SK-N-MC (cell line): ENCODE data around the gene ABHD2.
"Not testable (repeated sequence)": the region's sequence is repeated elsewhere in the genome, so short reads cannot be mapped to it uniquely, and the experiment has no call there.

Experiments used
- DNase-seq: peaks from one replicate; pipeline ENCODE4 v3.0.0-alpha.2; 2011; ENCODE audit warnings: low read depth, low spot score
- H3K27ac ChIP-seq: fragments of 200-600 bp; sonication (generic); 2 replicates; pipeline ENCODE4 v1.5.1; 2016; ENCODE audit warnings: mixed run types
- H3K36me3 ChIP-seq: fragments of 200-600 bp; sonication (generic); 2 replicates; pipeline ENCODE4 v1.6.1; 2017; ENCODE audit warnings: antibody characterized with exemption, low read length, mixed read lengths; ENCODE audit not compliant: insufficient read depth
- H3K4me3 ChIP-seq: fragments of 200-600 bp; sonication (generic); 2 replicates; pipeline ENCODE4 v1.5.1; 2016
- H3K9ac ChIP-seq: fragments of 200-600 bp; sonication (generic); 2 replicates; pipeline ENCODE4 v1.8.0; 2017; ENCODE audit warnings: mixed run types, mixed read lengths; ENCODE audit not compliant: insufficient read length
- H3K9me3 ChIP-seq: fragments of 200-600 bp; sonication (generic); 2 replicates; pipeline ENCODE4 v1.6.1; 2017; ENCODE audit warnings: low read depth, mild to moderate bottlenecking, antibody characterized with exemption, low read length, moderate library complexity, mixed read lengths
- EZH2 ChIP-seq: fragments of 200-600 bp; sonication (generic); IDR thresholded peaks from one replicate; pipeline ENCODE4 v1.6.1; 2017; ENCODE audit warnings: antibody characterized with exemption
- FOXP2 ChIP-seq: optimal IDR thresholded peaks from 2 replicates; pipeline ENCODE3; 2011; ENCODE audit warnings: mild to moderate bottlenecking, moderate library complexity; ENCODE audit not compliant: insufficient read depth; ENCODE audit errors: extremely low read length, control extremely low read depth
- POLR2AphosphoS5 ChIP-seq: IDR thresholded peaks from 2 replicates; pipeline ENCODE4 v1.6.1; 2012; ENCODE audit warnings: mild to moderate bottlenecking, low read depth, low read length, borderline replicate concordance

The ABHD2 gene

DNA sequence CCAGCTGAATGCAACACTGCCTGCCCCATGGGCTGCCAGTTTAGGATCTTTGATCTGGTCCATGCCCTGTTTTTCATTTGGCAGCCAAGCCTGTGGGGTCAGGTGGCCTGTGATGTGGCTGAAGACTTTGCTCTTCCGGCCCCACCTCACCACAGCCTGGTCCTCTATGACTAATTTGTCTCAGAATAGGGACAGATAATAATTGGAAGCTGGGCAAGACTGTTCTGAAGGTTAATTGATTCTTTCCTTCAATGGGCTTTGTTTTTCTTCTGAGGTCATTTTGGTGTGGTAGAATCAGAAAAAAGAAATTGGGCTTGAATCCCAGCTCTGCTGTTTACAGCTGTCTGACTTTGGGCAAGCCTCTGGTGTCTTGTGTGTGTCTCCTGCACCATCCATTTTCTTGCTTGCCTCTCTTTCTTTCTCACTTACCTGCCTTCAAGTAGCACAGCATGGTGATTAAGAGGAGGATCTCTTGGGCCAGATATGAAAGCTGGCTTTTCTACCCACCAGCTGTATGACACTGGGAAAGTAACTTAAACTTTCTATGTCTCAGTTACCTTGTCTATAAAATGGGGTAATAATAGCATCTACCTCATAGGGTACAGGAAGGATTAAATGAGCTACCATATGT is 24.2 kb downstream of the ABHD2 start:
- H3K27ac ChIP-seq, result no peak overlapping the region
- H3K9ac ChIP-seq, result no peak overlapping the region
- TF ChIP-seq FOXP2, result no peak
- TF ChIP-seq POLR2AphosphoS5, result no peak
- TF ChIP-seq EZH2, result no peak
- no peak overlapping the region for H3K4me3 ChIP-seq
- H3K9me3 ChIP-seq, result no peaks in the 10 kb centered on the region
- peaks cover 9% of the 10 kb centered on the region; the same call in 1 of the 2 replicates for H3K36me3 ChIP-seq
- DNase-seq, result no peak

DNA sequence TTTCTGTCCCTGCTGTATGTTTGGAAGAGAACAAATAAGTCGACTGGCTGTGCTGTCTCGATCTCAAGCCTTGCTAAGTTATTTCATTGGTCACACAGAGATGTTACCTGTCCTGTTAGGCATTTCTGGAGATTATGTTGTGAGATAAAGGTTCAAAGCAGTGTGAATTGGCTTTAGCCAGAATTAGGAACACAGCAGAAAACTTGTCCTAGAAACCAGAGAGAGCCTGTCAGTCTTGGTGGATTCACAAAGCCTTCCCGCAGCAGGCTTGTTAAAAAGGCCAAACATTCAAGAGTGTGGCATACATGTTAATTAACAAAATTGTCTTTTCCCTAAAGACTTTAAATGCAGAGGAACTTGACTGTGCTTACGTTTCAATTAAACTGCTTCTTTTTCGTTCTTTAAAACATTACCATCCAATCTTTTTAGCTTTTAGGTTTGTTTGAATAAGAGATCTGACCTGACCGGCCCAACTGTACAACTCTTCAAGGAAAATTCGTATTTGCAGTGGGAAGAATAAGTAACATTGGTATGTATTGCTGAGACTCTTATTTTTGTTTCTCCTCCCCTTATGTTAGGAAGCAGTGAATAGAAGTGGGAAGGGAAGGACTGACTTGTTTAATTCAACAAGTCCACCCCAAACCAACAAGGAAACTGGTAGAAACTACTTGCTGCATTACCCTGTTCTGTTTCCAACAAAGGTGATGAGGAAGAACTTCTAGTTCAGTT is 25.2 kb downstream of the ABHD2 start:
- no peak for DNase-seq
- TF ChIP-seq EZH2 (no peak), FOXP2 (no peak), POLR2AphosphoS5 (no peak)
- Histone ChIP-seq H3K9ac (no peak overlapping the region), H3K36me3 (peaks cover 11% of the 10 kb centered on the region; the same call in 1 of the 2 replicates), H3K9me3 (no peaks in the 10 kb centered on the region), H3K4me3 (no peak overlapping the region), H3K27ac (no peak overlapping the region)

DNA sequence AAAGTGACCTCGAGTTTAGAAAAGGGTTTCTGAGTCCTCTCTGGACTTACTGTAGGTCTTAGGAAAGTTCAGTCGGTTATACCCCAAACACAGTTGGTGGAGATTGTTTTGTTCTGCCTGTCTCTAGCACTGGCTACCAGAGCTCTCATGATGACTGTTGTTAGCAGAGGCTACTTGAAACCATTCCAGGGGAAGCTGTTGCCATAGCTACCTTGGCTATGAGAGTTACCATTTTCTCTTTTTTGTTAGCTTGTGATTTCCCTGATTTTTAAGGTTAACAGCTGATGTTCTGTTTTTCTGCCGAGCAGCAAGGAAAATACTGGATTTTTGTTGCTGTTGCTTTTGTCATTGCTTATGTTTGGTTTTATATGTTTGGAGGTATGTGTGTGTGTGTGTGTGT is 26.7 kb downstream of the ABHD2 start:
- TF ChIP-seq FOXP2 (no peak), POLR2AphosphoS5 (no peak), EZH2 (no peak)
- Histone ChIP-seq H3K9ac (no peak overlapping the region), H3K36me3 (peaks cover 11% of the 10 kb centered on the region; the same call in 1 of the 2 replicates), H3K27ac (no peak overlapping the region), H3K9me3 (no peaks in the 10 kb centered on the region), H3K4me3 (no peak overlapping the region)
- DNase-seq, result no peak

DNA sequence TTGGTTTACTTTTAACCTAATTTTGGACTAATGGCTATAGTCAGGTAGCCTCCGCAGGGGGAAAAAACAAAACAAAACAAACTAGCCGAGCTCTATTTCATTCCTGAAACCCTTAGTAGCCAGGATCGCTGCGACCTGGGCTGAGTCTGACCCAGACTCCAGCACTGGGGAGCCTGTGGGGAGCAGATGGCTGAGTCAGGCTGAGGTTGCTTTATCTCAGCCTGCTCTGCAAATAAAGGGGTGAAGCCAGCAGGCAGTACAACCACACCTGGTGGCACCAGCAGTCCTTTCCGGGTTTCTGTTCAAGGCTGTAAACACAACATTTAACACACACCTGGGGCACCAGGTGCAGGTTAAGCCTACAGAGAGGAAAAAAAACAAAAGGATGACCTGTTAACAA is 27.3 kb downstream of the ABHD2 start:
- TF ChIP-seq POLR2AphosphoS5 (no peak), EZH2 (no peak), FOXP2 (no peak)
- no peak for DNase-seq
- peaks cover 11% of the 10 kb centered on the region; the same call in 1 of the 2 replicates for H3K36me3 ChIP-seq
- no peak overlapping the region for H3K27ac ChIP-seq
- H3K9ac ChIP-seq, result no peak overlapping the region
- no peaks in the 10 kb centered on the region for H3K9me3 ChIP-seq
- no peak overlapping the region for H3K4me3 ChIP-seq

DNA sequence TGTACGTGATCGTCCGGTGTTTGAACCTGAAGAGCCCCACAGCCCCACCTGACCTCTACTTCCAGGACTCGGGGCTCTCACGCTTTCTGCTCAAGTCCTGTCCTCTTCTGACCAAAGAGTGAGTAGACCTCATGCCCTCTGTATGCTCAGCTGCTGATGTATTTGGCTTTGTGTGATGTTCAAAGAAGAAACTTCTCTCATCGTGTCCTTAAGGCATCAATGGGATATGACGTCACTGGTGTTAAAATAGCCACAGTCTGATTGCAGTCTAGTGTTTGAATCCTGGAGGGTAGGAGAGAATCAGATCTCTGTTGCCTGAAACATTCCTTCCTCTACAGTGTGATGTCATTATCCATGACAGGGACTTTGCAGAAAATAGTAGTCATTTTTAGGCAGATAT is 28.1 kb downstream of the ABHD2 start:
- H3K36me3 ChIP-seq, result peaks cover 11% of the 10 kb centered on the region; the same call in 1 of the 2 replicates
- no peak overlapping the region for H3K4me3 ChIP-seq
- DNase-seq, result no peak
- no peaks in the 10 kb centered on the region for H3K9me3 ChIP-seq
- TF ChIP-seq POLR2AphosphoS5 (no peak), FOXP2 (no peak), EZH2 (no peak)
- H3K9ac ChIP-seq, result no peak overlapping the region
- no peak overlapping the region for H3K27ac ChIP-seq

DNA sequence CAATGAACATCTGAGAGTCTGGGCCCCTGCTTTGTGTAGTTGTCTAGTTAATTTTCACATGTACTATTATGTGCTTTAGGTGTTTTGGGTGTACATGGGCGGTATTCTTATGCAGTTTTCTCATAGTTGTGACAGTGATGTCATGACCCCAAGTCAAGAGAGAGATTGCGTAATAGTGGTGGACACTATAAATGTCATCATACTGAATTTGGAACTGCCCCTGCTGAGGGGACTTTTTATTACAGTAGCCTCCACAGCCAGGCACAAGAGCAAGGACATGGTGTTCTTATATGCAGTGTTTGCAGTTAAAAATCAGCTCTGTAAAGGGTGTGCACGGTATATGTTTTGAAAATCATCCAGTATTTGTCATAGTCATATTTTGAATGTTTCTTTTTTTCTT is 29.5 kb downstream of the ABHD2 start:
- TF ChIP-seq POLR2AphosphoS5 (no peak), FOXP2 (no peak), EZH2 (no peak)
- no peak for DNase-seq
- no peak overlapping the region for H3K4me3 ChIP-seq
- no peak overlapping the region for H3K27ac ChIP-seq
- H3K36me3 ChIP-seq, result peaks cover 11% of the 10 kb centered on the region; the same call in 1 of the 2 replicates
- no peak overlapping the region for H3K9ac ChIP-seq
- no peaks in the 10 kb centered on the region for H3K9me3 ChIP-seq

DNA sequence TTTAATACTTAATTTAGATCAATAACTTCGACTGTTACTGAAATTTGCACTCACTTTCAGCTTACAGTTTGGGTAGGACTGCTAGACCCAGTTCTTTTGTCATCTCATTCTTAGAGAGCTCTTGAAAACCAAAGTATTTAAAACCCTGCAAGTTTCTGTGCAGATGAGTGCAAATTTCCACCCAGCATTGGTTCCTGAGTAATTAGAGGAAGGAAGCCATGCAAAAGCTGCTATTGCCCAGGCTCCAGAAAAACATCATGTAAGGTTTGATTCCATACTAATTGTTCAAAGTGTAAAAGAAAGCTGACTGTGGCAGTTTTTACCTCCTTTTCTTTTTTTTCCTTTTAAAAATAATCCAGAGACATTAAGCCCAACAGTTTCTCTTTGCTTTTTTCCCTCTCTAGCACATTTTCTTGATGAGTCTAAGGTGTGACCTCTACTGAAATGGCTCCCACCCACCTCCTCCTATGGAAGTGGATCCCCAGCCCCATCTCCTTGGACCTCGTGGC is 30.3 kb downstream of the ABHD2 start:
- Histone ChIP-seq H3K9ac (no peak overlapping the region), H3K27ac (no peak overlapping the region), H3K9me3 (no peaks in the 10 kb centered on the region), H3K36me3 (peaks cover 11% of the 10 kb centered on the region; the same call in 1 of the 2 replicates), H3K4me3 (no peak overlapping the region)
- DNase-seq, result no peak
- TF ChIP-seq FOXP2 (no peak), EZH2 (no peak), POLR2AphosphoS5 (no peak)

DNA sequence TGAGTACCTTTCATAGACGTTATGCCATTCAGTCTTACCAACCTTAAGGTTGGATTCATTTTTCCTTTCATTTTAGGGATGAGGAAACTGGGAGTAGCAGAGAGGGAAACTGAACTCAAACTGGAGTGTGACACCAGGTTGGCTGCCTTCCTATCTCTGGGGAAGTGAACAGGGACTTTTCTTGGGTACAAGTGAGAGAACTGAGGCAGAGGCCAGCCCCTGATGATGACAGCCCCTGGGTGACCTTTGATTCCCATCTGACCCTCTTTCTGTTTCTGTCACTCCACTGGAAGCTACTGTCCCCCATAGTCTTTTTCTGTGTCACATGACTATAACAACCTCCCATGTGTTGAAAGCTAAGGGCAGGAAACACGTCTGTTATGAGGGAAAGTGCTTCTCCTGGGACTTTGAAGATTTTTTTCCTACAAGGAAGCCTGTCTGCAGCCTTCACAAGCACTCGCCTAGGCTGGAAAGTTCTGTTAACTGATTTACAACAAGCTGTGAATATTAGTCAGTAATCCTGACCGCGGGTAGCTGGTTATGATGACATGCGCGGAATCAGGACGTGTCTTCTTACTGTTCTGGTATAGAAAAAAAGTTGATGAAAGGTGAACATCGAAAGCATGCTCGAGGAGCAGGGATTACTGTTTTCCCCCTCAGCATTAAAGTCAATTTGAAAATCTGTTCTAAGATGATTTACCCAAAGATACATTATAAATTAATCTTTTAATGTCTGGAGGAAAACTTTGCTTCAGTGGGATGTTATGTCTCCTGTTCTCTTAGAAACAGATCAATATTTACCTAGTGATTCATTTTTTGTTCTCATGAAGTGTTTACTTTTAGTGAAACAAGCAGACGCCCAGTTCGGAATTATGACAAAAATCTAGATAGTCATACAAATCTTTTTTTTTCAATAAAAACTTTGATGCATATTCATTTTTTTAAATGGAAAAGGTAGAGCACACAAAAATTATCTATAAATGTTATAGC is 31.5 kb downstream of the ABHD2 start:
- no peak overlapping the region for H3K4me3 ChIP-seq
- no peaks in the 10 kb centered on the region for H3K9me3 ChIP-seq
- no peak for DNase-seq
- peaks cover 11% of the 10 kb centered on the region; the same call in 1 of the 2 replicates for H3K36me3 ChIP-seq
- H3K27ac ChIP-seq, result no peak overlapping the region
- TF ChIP-seq FOXP2, result no peak
- no peak for TF ChIP-seq EZH2
- TF ChIP-seq POLR2AphosphoS5, result no peak
- no peak overlapping the region for H3K9ac ChIP-seq

DNA sequence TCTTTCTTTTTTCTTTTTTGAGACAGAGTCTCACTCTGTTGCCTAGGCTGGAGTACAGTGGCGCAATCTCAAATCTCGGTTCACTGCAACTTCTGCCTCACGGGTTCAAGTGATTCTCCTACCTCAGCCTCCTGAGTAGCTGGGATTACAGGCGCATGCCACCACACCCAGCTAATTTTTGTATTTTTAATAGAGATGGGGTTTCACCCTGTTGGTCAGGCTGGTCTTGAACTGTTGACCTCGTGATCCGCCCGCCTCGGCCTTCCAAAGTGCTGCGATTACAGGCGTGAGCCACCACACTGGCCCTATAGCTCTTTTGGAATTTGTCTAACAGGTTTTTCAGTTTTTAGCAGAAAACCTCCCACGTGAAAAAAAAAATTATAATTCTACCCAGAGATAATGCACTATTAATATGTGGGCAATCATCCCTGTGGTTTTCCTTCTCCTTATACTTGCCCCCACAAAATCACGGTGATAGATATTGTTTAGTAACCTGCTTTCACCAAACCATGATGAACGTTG is 32.3 kb downstream of the ABHD2 start:
- not testable (repeated sequence) for H3K4me3 ChIP-seq, H3K9me3 ChIP-seq, H3K9ac ChIP-seq, DNase-seq, H3K27ac ChIP-seq
- H3K36me3 ChIP-seq, result peaks cover 11% of the 10 kb centered on the region; the same call in 1 of the 2 replicates
